Cardiac muscle cell (in vitro differentiated cells and primary cell): ENCODE measurements around the gene IRAK2. TPM values are rescaled to one million over a fixed set of nuclear protein-coding genes. Genes with fewer than 3 reads are reported as not detected.
A peak's percentile ranks its signal among the peaks of the same experiment; 100 is the strongest.

Experiments
- DNase-seq, 2 donors: peaks; one replicate each; pipeline versions ENCODE4 v3.0.0 to v3.0.0-alpha.2; 2010 to 2017; ENCODE audit warnings: low read depth in 1 of 2, low spot score in 1 of 2
- H3K27ac ChIP-seq: fragments of 200-600 bp; sonication (generic); 2 replicates; pipeline ENCODE4 v1.5.1; 2016
- H3K27me3 ChIP-seq: fragments of 200-600 bp; sonication (generic); 2 replicates; pipeline ENCODE4 v1.6.0; 2016; ENCODE audit warnings: control low read depth
- H3K36me3 ChIP-seq: fragments of 200-600 bp; sonication (generic); 2 replicates; pipeline ENCODE4 v1.5.1; 2016; ENCODE audit warnings: control low read depth
- H3K4me1 ChIP-seq: fragments of 200-600 bp; sonication (generic); 2 replicates; pipeline ENCODE4 v1.8.1; 2017; ENCODE audit warnings: low read depth, mild to moderate bottlenecking, mixed run types
- H3K4me3 ChIP-seq: fragments of 200-600 bp; sonication (generic); 2 replicates; pipeline ENCODE4 v1.5.1; 2016; ENCODE audit warnings: mild to moderate bottlenecking
- H3K9me3 ChIP-seq: fragments of 200-600 bp; sonication (generic); 2 replicates; pipeline ENCODE4 v1.5.1; 2017; ENCODE audit warnings: low read depth, mild to moderate bottlenecking, control low read depth
- CTCF ChIP-seq: IDR thresholded peaks from 2 replicates; pipeline ENCODE4 v1.5.1; 2012; ENCODE audit warnings: low read depth, mild to moderate bottlenecking, low read length
- polyA plus RNA-seq: library from polyadenylated mRNA; unstranded; fragments of >200 nt; fragmentation: Nextera tagmentation; extraction: Ambion mirVana; gene quantifications from 2 replicates; pipeline ENCODE4 v1.2.1, GENCODE V29; 2016
- total RNA-seq: library from RNA; depleted of rRNA; stranded (reverse); fragments of >200 nt; gene quantifications from 2 replicates; pipeline ENCODE4 v1.2.3, GENCODE V29; 2016

Gene IRAK2
- total and polyA plus RNA-seq, 2 experiments from 2014 or later: 1.1 to 2.1 TPM

- no peaks in the 10 kb centered on the region for H3K9me3 ChIP-seq
- no peaks in the 10 kb centered on the region for H3K36me3 ChIP-seq
- H3K27me3 ChIP-seq: no peaks in the 10 kb centered on the region
Measured at GRCh38 chr3:10249833-10250232, 85.1 kb downstream of the IRAK2 start.

GRCh38 chr3:10251006-10251405 lies 86.3 kb downstream of the IRAK2 start:
- Histone ChIP-seq H3K27me3 (no peaks in the 10 kb centered on the region), H3K4me1 (peaks cover 7% of the 10 kb centered on the region), H3K9me3 (no peaks in the 10 kb centered on the region), H3K36me3 (no peaks in the 10 kb centered on the region), H3K4me3 (no peak overlapping the region), H3K27ac (no peak overlapping the region)
- no peak for TF ChIP-seq CTCF
- no peak for DNase-seq

More at GRCh38 chr3:10249833-10250232, 85.1 kb downstream of the IRAK2 start:
- TF ChIP-seq CTCF: no peak
- no peak for DNase-seq
- Histone ChIP-seq H3K4me1 (peaks cover 7% of the 10 kb centered on the region), H3K4me3 (peak overlapping the region; percentile 57), H3K27ac (no peak overlapping the region)

GRCh38 chr3:10253731-10254130 lies 89.0 kb downstream of the IRAK2 start:
- Histone ChIP-seq H3K36me3 (no peaks in the 10 kb centered on the region), H3K4me1 (peaks cover 7% of the 10 kb centered on the region), H3K4me3 (no peak overlapping the region), H3K9me3 (no peaks in the 10 kb centered on the region), H3K27ac (no peak overlapping the region), H3K27me3 (no peaks in the 10 kb centered on the region)
- no peak for TF ChIP-seq CTCF
- DNase-seq: no peak

- peaks cover 9% of the 10 kb centered on the region for H3K36me3 ChIP-seq
Measured at GRCh38 chr3:10255835-10256234, 91.1 kb downstream of the IRAK2 start.

GRCh38 chr3:10259036-10259435 lies 94.3 kb downstream of the IRAK2 start:
- TF ChIP-seq CTCF: no peak

More at GRCh38 chr3:10255835-10256234, 91.1 kb downstream of the IRAK2 start:
- TF ChIP-seq CTCF: no peak
- Histone ChIP-seq H3K4me1 (no peaks in the 10 kb centered on the region), H3K27ac (no peak overlapping the region), H3K27me3 (no peaks in the 10 kb centered on the region), H3K9me3 (no peaks in the 10 kb centered on the region), H3K4me3 (no peak overlapping the region)
- DNase-seq: no peak

GRCh38 chr3:10259798-10260197 lies 95.1 kb downstream of the IRAK2 start:
- Histone ChIP-seq H3K27me3 (no peaks in the 10 kb centered on the region), H3K9me3 (no peaks in the 10 kb centered on the region), H3K4me1 (peaks cover 7% of the 10 kb centered on the region), H3K27ac (no peak overlapping the region), H3K36me3 (peaks cover 11% of the 10 kb centered on the region), H3K4me3 (no peak overlapping the region)
- no peak for TF ChIP-seq CTCF
- DNase-seq: no peak

More at GRCh38 chr3:10259036-10259435, 94.3 kb downstream of the IRAK2 start:
- H3K36me3 ChIP-seq: peaks cover 11% of the 10 kb centered on the region
- H3K4me1 ChIP-seq: peaks cover 7% of the 10 kb centered on the region
- H3K9me3 ChIP-seq: no peaks in the 10 kb centered on the region
- H3K27ac ChIP-seq: no peak overlapping the region
- no peaks in the 10 kb centered on the region for H3K27me3 ChIP-seq
- DNase-seq: no peak
- no peak overlapping the region for H3K4me3 ChIP-seq
